DOHH2 (cell line): ENCODE measurements around the gene APOBEC3G.

ENCODE experiments used
- H3F3A ChIP-seq: fragments of 200-600 bp; sonication (generic), shearing (Covaris generic); 2 replicates; pipeline ENCODE4 v1.6.0; 2016; ENCODE audit warnings: antibody characterized with exemption, mild to moderate bottlenecking; ENCODE audit not compliant: control insufficient read depth, insufficient read depth
- H3K27ac ChIP-seq: fragments of 200-600 bp; sonication (generic); 2 replicates; pipeline ENCODE4 v1.5.1; 2014; ENCODE audit warnings: low read depth, mild to moderate bottlenecking, low read length, moderate library complexity
- H3K27me3 ChIP-seq: fragments of 200-600 bp; sonication (generic); 2 replicates; pipeline ENCODE4 v1.6.1; 2014; ENCODE audit warnings: mild to moderate bottlenecking, low read length, mixed read lengths; ENCODE audit not compliant: control insufficient read depth
- H3K36me3 ChIP-seq: fragments of 200-600 bp; sonication (generic); 2 replicates; pipeline ENCODE4 v1.6.1; 2014; ENCODE audit warnings: mild to moderate bottlenecking, low read length, moderate library complexity, mixed read lengths; ENCODE audit not compliant: control insufficient read depth
- H3K4me1 ChIP-seq: fragments of 200-600 bp; sonication (generic); 2 replicates; pipeline ENCODE4 v1.6.1; 2014; ENCODE audit warnings: mild to moderate bottlenecking, low read length, mixed read lengths; ENCODE audit not compliant: control insufficient read depth
- H3K4me2 ChIP-seq: fragments of 200-600 bp; sonication (generic); 2 replicates; pipeline ENCODE4 v1.6.0; 2014; ENCODE audit warnings: mild to moderate bottlenecking, low read length, moderate library complexity
- H3K4me3 ChIP-seq: fragments of 200-600 bp; sonication (generic); 2 replicates; pipeline ENCODE4 v1.5.1; 2014; ENCODE audit warnings: mild to moderate bottlenecking, low read length, mixed read lengths
- H3K79me2 ChIP-seq: fragments of 200-600 bp; sonication (generic); 2 replicates; pipeline ENCODE4 v1.6.1; 2014; ENCODE audit warnings: mild to moderate bottlenecking, low read length, mixed read lengths; ENCODE audit not compliant: control insufficient read depth
- H3K9me2 ChIP-seq: fragments of 200-600 bp; sonication (generic); replicated peaks from 2 replicates; pipeline ENCODE4 v1.6.1; 2014; ENCODE audit warnings: mild to moderate bottlenecking, low read length, mixed read lengths; ENCODE audit not compliant: control insufficient read depth
- H3K9me3 ChIP-seq: fragments of 200-600 bp; sonication (generic); 2 replicates; pipeline ENCODE4 v1.6.1; 2014; ENCODE audit warnings: antibody characterized with exemption, low read length, mixed read lengths; ENCODE audit not compliant: control insufficient read depth, insufficient read depth
- H4K20me1 ChIP-seq: fragments of 200-600 bp; sonication (generic); 2 replicates; pipeline ENCODE4 v1.6.0; 2014; ENCODE audit warnings: low read depth, mild to moderate bottlenecking, antibody characterized with exemption, low read length, moderate library complexity; ENCODE audit not compliant: control insufficient read depth, insufficient read depth
- CTCF ChIP-seq: fragments of 200-600 bp; sonication (generic); IDR thresholded peaks from one replicate; pipeline ENCODE4 v1.5.1; 2014; ENCODE audit warnings: antibody characterized with exemption, mild to moderate bottlenecking, low read depth, low read length; ENCODE audit not compliant: poor library complexity, severe bottlenecking
- EZH2phosphoT487 ChIP-seq: fragments of 200-600 bp; sonication (generic); IDR thresholded peaks from 2 replicates; pipeline ENCODE4 v1.6.1; 2017; ENCODE audit warnings: borderline replicate concordance, mild to moderate bottlenecking, antibody characterized with exemption, low read length, moderate library complexity, mixed read lengths

APOBEC3G gene

GRCh38 chr22:39095971-39096370, 18.9 kb downstream of the APOBEC3G start:
- TF ChIP-seq EZH2phosphoT487: no peak
- no peak for TF ChIP-seq CTCF
- no peaks in the 10 kb centered on the region for H4K20me1 ChIP-seq
- no peaks in the 10 kb centered on the region for H3K9me3 ChIP-seq
- 0 out of 2 replicates have a peak, but pooled peaks cover 2% of the 10 kb centered on the region for H3F3A ChIP-seq
- no peaks in the 10 kb centered on the region for H3K27me3 ChIP-seq
- peaks cover 30% of the 10 kb centered on the region for H3K4me1 ChIP-seq
- no peak overlapping the region for H3K4me3 ChIP-seq
- no peaks in the 10 kb centered on the region for H3K9me2 ChIP-seq
- H3K79me2 ChIP-seq: no peaks in the 10 kb centered on the region
- no peak overlapping the region for H3K4me2 ChIP-seq
- no peak overlapping the region for H3K27ac ChIP-seq
- H3K36me3 ChIP-seq: no peaks in the 10 kb centered on the region

DNA sequence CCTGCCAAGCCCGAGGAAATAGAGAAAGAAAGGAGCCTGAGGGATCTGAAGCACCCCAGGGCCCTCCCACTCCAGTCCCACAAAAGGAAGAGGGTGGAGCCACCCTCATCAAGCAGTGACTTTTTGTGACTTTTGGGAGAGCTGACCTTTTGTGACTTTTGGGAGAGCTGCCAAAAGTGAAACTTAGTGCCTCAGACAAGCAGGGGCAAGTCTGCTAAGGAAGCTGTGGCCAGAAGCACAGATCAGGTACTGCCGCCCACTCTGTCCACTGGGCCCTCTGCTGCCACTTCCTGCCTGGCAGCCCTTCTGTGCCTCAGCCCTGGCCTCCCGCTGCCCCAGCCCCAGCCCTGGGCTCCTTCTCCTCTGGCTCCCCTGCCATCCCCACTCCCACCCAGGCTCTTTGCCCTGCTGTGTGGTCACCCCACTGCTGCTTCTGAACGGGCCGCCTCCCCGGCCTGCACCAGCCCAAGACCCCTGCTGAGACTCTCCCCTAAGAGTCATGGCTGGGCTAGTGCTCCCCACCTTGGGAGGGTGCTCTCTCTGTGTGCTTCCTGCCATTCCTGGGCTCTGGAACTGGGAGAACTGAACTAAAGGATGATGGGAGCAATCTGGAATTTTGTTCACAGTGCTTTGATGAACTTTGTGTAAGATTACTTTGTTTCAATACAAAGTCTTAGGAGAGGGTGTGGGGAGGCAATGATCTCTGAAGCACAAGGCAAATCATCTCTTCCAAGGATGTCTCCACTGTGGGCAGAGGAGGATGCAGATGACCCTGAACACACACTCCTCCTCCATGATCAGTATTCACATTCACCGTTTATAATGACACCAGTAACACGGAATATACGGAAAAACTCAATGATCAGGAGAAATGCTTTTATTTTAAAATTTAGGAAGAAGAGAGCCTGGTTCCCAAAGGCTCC, 20.3 kb downstream of the APOBEC3G start, which contains the start of gene APOBEC3H:
TSS of gene APOBEC3H (plus strand) at position 147 of the 923 bp plus-strand sequence. CDS start 3,035 bp downstream, outside the sequence.
- H3K4me1 ChIP-seq: peaks cover 30% of the 10 kb centered on the region
- H4K20me1 ChIP-seq: no peaks in the 10 kb centered on the region
- peak within 1 kb of the TSS; percentile 29 for H3K4me2 ChIP-seq
- no peaks in the 10 kb centered on the region for H3K79me2 ChIP-seq
- 0 out of 2 replicates have a peak, but pooled peaks cover 2% of the 10 kb centered on the region for H3F3A ChIP-seq
- H3K27ac ChIP-seq: no peak within 1 kb of the TSS
- no peaks in the 10 kb centered on the region for H3K9me3 ChIP-seq
- peak within 1 kb of the TSS; percentile 9; the same call in 1 of the 2 replicates for H3K4me3 ChIP-seq
- no peaks in the 10 kb centered on the region for H3K27me3 ChIP-seq
- H3K36me3 ChIP-seq: no peaks in the 10 kb centered on the region
- TF ChIP-seq CTCF (no peak), EZH2phosphoT487 (no peak)
- H3K9me2 ChIP-seq: no peaks in the 10 kb centered on the region

GRCh38 chr22:39098026-39098425, 21.0 kb downstream of the APOBEC3G start:
- Histone ChIP-seq H3K4me3 (no peak overlapping the region), H4K20me1 (no peaks in the 10 kb centered on the region), H3K27me3 (no peaks in the 10 kb centered on the region), H3K27ac (no peak overlapping the region), H3K4me1 (peaks cover 30% of the 10 kb centered on the region), H3K9me2 (no peaks in the 10 kb centered on the region), H3F3A (0 out of 2 replicates have a peak, but pooled peaks cover 2% of the 10 kb centered on the region), H3K4me2 (peak overlapping the region; percentile 29; the same call in 1 of the 2 replicates), H3K79me2 (no peaks in the 10 kb centered on the region), H3K36me3 (no peaks in the 10 kb centered on the region), H3K9me3 (no peaks in the 10 kb centered on the region)
- TF ChIP-seq CTCF (no peak), EZH2phosphoT487 (no peak)
